ENCODE data around the gene CFAP46. TPM values are rescaled to one million over a fixed set of nuclear protein-coding genes. Genes with fewer than 3 reads are reported as not detected.

CFAP46 gene
- total and polyA plus RNA-seq, 4 donors, result 0.33 to 0.59 (median 0.42) TPM

DNA sequence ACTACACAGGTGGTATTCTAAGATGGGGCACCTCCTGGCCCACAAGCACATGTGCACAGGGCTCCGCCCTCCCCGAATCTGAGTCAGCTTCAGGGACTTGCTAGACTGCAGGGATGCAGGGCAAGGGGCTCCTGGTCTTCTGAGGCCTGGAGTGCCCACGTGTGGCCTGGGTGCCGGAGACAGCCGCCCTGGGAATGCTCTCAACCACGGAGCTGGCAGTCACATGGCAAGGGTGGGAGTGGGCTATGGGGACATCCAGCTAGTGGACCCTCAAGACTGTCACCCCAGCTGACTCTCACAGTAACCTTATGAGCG, 42.7 kb downstream of the CFAP46 start:
- WGBS, result 82% methylated on average over 7 of the region's 7 CpGs

DNA sequence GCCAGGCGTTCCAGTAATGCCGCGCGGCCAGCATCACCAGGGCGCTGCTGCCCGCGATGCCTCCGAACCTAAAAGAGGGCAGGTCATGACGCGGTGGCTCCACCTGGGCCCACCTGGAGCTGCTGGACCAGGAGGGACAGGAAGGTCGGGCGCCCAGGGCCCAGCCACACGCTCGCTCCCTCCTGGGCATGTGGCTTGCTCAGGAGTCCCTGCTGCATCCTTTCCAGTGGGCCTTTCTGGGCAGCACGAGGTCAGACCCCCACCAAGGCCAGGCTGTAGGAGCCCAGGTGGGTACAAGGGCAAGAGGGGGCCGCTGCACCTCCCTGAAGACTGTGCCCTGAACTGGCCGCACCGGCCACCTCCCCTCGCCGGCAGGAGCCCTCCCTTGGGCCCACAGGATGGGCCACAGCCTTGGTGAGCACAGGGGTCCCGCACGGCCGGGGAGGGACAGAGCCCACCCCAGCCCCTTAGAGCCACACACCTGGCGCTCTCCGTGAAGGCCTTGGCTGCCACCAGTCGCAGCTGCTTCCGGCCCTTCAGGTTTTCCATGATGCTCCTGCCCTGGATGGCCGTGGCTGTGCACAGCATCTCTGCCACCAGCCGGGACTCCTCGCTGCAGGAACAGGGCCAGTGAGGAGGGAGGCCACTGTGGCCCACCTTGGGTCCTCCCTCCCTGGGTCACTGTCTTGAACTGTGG, 43.2 kb downstream of the CFAP46 start:
- no peak overlapping the region for H3K4me3 ChIP-seq (ENCODE audit: low read depth in 1 of 3, low read length in 3 of 3)
- H3K4me1 ChIP-seq (ENCODE audit: control insufficient read depth in 4 of 4, insufficient read depth in 4 of 4, low read length in 3 of 4), result no peaks in the 10 kb centered on the region
- no peaks in the 10 kb centered on the region for H3K9me3 ChIP-seq (ENCODE audit: control insufficient read depth in 4 of 4, low read length in 3 of 4)
- DNase-seq (ENCODE audit: low spot score), result no peak
- no peak overlapping the region for H3K9ac ChIP-seq (ENCODE audit: low read depth in 1 of 2, low read length in 2 of 2)
- WGBS, result 93% methylated on average over 30 of the region's 30 CpGs
- H3K27me3 ChIP-seq (ENCODE audit: control insufficient read depth in 4 of 4, insufficient read depth in 4 of 4, low read length in 3 of 4), result no peaks in the 10 kb centered on the region
- no peaks in the 10 kb centered on the region for H3K36me3 ChIP-seq (ENCODE audit: control insufficient read depth in 4 of 4, insufficient read depth in 3 of 4, low read depth in 1 of 4, low read length in 3 of 4)
- no peak for TF ChIP-seq FOXA2 (IDR thresholded peaks at IDR 0.05)
- TF ChIP-seq, protein P1, sequence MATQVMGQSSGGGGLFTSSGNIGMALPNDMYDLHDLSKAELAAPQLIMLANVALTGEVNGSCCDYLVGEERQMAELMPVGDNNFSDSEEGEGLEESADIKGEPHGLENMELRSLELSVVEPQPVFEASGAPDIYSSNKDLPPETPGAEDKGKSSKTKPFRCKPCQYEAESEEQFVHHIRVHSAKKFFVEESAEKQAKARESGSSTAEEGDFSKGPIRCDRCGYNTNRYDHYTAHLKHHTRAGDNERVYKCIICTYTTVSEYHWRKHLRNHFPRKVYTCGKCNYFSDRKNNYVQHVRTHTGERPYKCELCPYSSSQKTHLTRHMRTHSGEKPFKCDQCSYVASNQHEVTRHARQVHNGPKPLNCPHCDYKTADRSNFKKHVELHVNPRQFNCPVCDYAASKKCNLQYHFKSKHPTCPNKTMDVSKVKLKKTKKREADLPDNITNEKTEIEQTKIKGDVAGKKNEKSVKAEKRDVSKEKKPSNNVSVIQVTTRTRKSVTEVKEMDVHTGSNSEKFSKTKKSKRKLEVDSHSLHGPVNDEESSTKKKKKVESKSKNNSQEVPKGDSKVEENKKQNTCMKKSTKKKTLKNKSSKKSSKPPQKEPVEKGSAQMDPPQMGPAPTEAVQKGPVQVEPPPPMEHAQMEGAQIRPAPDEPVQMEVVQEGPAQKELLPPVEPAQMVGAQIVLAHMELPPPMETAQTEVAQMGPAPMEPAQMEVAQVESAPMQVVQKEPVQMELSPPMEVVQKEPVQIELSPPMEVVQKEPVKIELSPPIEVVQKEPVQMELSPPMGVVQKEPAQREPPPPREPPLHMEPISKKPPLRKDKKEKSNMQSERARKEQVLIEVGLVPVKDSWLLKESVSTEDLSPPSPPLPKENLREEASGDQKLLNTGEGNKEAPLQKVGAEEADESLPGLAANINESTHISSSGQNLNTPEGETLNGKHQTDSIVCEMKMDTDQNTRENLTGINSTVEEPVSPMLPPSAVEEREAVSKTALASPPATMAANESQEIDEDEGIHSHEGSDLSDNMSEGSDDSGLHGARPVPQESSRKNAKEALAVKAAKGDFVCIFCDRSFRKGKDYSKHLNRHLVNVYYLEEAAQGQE (IDR thresholded peaks at IDR 0.05), result no peak
- no peak for TF ChIP-seq EGR1 (IDR thresholded peaks at IDR 0.05; ENCODE audit: low read depth in 2 of 2)
- TF ChIP-seq JUND (IDR thresholded peaks at IDR 0.05), result no peak
- TF ChIP-seq, protein P2, sequence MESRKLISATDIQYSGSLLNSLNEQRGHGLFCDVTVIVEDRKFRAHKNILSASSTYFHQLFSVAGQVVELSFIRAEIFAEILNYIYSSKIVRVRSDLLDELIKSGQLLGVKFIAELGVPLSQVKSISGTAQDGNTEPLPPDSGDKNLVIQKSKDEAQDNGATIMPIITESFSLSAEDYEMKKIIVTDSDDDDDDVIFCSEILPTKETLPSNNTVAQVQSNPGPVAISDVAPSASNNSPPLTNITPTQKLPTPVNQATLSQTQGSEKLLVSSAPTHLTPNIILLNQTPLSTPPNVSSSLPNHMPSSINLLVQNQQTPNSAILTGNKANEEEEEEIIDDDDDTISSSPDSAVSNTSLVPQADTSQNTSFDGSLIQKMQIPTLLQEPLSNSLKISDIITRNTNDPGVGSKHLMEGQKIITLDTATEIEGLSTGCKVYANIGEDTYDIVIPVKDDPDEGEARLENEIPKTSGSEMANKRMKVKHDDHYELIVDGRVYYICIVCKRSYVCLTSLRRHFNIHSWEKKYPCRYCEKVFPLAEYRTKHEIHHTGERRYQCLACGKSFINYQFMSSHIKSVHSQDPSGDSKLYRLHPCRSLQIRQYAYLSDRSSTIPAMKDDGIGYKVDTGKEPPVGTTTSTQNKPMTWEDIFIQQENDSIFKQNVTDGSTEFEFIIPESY (IDR thresholded peaks at IDR 0.05), result no peak
- no peak for TF ChIP-seq TAF1 (conservative IDR thresholded peaks at IDR 0.05)
- no peak for TF ChIP-seq HNF4A (conservative IDR thresholded peaks at IDR 0.05)
- TF ChIP-seq, protein P3, sequence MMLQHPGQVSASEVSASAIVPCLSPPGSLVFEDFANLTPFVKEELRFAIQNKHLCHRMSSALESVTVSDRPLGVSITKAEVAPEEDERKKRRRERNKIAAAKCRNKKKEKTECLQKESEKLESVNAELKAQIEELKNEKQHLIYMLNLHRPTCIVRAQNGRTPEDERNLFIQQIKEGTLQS (IDR thresholded peaks at IDR 0.05), result no peak
- TF ChIP-seq RXRA (IDR thresholded peaks at IDR 0.05), result no peak
- TF ChIP-seq GABPA (IDR thresholded peaks at IDR 0.05 in 1 of 2, conservative IDR thresholded peaks at IDR 0.05 in 1 of 2), result no peak
- H3K27ac ChIP-seq (ENCODE audit: low read depth in 1 of 2, low read length in 2 of 2), result no peak overlapping the region

More for the DNA sequence above, 42.7 kb downstream of the CFAP46 start:
- no peaks in the 10 kb centered on the region for H3K36me3 ChIP-seq (ENCODE audit: control insufficient read depth in 4 of 4, insufficient read depth in 3 of 4, low read depth in 1 of 4, low read length in 3 of 4)
- TF ChIP-seq RXRA (IDR thresholded peaks at IDR 0.05), result no peak
- no peak for TF ChIP-seq JUND (IDR thresholded peaks at IDR 0.05)
- TF ChIP-seq GABPA (IDR thresholded peaks at IDR 0.05 in 1 of 2, conservative IDR thresholded peaks at IDR 0.05 in 1 of 2), result no peak
- no peak for TF ChIP-seq NR2F2 (IDR thresholded peaks at IDR 0.05)
- no peak for TF ChIP-seq SP1 (IDR thresholded peaks at IDR 0.05)
- TF ChIP-seq FOXA2 (IDR thresholded peaks at IDR 0.05), result no peak
- no peak for TF ChIP-seq HNF4G (IDR thresholded peaks at IDR 0.05)
- TF ChIP-seq, protein P1 (IDR thresholded peaks at IDR 0.05), result no peak
- no peak for TF ChIP-seq HNF4A (conservative IDR thresholded peaks at IDR 0.05)
- no peak for TF ChIP-seq EGR1 (IDR thresholded peaks at IDR 0.05; ENCODE audit: low read depth in 2 of 2)
- TF ChIP-seq FOXA1 (IDR thresholded peaks at IDR 0.05), result no peak
- no peak for TF ChIP-seq TAF1 (conservative IDR thresholded peaks at IDR 0.05)
- TF ChIP-seq, protein P4, sequence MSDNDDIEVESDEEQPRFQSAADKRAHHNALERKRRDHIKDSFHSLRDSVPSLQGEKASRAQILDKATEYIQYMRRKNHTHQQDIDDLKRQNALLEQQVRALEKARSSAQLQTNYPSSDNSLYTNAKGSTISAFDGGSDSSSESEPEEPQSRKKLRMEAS (IDR thresholded peaks at IDR 0.05), result no peak
- H3K9me3 ChIP-seq (ENCODE audit: control insufficient read depth in 4 of 4, low read length in 3 of 4), result no peaks in the 10 kb centered on the region
- no peak overlapping the region for H3K27ac ChIP-seq (ENCODE audit: low read depth in 1 of 2, low read length in 2 of 2)
- H3K4me3 ChIP-seq (ENCODE audit: low read depth in 1 of 3, low read length in 3 of 3), result no peak overlapping the region
- H3K4me1 ChIP-seq (ENCODE audit: control insufficient read depth in 4 of 4, insufficient read depth in 4 of 4, low read length in 3 of 4), result no peaks in the 10 kb centered on the region
- H3K27me3 ChIP-seq (ENCODE audit: control insufficient read depth in 4 of 4, insufficient read depth in 4 of 4, low read length in 3 of 4), result no peaks in the 10 kb centered on the region
- DNase-seq (ENCODE audit: low spot score), result no peak
- no peak overlapping the region for H3K9ac ChIP-seq (ENCODE audit: low read depth in 1 of 2, low read length in 2 of 2)

All from liver (tissue), 9 donors.